Dedifferentiated amniotic fluid mesenchymal stem cell (primary cell): ENCODE measurements around the gene C1S.
A peak's percentile ranks its signal among the peaks of the same experiment; 100 is the strongest.
"Not testable (repeated sequence)": the region's sequence is repeated elsewhere in the genome, so short reads cannot be mapped to it uniquely, and the experiment has no call there.

ENCODE experiments used
- DNase-seq: peaks from one replicate; pipeline ENCODE4 v3.0.0-alpha.2; 2016; ENCODE audit errors: extremely low spot score

Gene C1S

DNA sequence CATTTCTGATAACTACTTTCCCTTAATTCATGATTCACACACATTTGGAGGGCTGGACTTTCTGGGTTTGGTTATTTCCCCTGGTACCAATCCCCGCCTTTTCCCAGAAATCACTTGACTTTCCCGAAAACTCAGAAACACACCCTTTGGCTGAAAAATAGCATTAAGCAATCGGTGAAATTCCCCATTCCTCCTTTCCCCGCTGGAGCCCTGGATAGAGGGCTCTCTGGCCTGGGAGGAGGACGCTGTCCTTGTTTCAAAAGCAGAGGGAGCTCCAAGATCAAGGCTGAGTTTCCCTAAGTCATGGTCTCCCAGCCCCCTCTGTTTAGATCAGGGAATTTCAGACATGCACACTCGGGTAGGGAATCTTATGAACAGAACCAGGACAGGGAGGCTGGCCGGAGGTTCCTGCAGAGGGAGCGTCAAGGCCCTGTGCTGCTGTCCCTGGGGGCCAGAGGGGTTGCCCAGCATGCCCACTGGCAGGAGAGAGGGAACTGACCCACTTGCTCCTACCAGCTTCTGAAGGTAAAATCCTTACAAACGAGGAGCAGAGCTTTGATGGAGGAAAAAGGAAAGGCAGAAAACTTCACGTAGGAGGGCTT is at the start of gene C1S:
Gene C1S, plus strand, starts transcription at position 366 of the 602 bp plus-strand sequence. CDS start 1,195 bp downstream, outside the sequence.
- peak; percentile 98 for DNase-seq

DNA sequence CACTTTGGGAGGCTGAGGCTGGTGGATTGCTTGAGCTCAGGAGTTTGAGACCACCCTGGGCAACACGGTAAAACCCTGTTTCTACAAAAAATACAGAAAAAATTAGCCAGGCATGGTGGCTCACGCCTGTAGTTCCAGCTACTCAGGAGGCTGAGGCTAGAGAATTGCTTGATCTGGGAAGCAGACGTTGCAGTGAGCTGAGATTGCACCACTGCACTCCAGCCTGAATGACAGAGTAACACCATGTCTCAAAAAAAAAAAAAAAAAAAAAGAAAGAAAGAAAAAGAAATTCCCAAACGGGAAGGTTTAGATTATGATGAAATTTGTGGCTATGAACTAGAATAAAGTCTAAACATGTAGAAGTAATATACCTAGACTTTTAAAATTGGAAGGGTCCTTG is 49.1 kb upstream of the C1S start:
- not testable (repeated sequence) for DNase-seq

DNA sequence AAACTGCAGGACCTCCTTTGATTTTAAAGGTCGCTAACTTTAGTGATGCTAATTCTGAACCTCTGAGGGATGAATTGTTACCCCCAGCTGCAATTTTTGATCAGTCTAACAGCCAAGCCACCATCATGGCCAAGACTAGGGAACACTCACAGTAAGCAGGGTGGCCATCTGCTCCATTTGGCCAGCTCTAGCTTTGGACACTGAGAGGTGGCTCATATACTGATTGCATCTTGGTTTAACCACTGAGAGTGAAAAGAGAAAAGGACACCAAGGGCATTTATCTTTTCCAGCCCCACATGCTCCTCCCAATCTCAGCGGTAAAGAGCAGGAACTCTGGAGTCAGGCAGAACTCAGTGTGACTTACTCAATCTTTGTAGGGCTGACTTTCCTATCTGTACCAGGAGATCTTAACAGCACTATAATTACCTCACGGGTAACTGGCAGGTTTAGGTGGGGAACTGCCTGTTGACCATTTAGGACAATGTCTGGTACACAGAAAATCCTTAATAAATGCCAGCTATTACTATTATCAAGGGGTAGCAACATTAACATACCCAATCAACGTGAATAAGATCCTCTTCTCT is 48.4 kb upstream of the C1S start:
- DNase-seq: no peak

DNA sequence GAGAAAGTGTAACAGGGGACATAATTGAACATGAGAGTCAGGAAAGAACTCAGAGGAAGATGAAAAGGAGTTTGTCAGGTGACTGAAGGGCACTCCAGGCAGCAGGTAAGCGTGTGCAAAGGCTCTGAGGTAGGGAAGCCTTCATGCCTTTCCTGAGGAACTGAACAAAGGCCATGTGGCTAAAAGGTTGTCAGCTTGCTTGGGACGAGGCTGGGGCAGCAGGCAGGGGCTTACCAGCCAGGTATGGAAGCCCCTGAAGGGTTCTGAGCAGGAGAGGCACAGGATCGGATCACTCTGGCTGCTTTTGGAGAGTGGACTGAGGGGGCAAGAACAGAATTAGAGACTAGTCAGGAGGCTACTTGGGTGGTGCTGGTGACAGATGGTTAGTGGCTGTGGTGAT is 47.4 kb upstream of the C1S start:
- DNase-seq: no peak

DNA sequence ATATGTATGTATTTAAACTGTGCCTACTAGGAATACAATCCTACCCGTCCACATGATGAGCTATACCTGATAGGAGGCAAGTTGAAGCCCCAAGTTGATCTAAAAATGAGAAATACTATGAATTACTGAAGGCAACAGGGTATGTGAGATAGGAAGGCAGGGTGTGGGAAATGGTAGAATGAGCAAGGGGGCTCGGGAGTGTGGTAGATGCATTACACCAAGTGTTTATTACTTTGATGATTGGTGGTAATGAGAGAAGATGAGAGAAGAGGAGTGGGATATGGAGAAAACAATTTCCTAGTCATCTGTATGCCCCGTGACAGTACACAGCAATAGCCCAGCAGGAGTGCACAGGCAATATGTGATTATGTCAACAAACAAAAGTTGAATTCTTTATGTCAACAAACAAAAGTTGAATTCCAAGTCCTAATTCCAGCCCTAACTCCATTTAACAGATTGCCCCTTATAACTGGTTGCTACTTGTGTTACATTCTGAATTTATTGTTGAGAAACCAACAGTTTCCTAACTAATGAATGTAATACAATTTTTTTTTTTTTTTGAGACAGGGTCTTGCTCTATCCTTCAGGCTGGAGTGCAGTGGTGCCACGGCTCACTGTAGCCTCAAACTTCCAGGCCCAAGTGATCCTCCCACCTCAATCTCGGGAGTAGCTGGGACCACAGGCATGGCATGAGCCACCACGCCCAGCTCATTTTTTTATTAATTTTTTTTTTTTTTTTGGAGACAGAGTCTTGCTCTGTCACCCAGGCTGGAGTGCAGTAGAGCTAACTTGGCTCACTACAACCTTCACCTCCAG is 44.8 kb upstream of the C1S start:
- DNase-seq: no peak

DNA sequence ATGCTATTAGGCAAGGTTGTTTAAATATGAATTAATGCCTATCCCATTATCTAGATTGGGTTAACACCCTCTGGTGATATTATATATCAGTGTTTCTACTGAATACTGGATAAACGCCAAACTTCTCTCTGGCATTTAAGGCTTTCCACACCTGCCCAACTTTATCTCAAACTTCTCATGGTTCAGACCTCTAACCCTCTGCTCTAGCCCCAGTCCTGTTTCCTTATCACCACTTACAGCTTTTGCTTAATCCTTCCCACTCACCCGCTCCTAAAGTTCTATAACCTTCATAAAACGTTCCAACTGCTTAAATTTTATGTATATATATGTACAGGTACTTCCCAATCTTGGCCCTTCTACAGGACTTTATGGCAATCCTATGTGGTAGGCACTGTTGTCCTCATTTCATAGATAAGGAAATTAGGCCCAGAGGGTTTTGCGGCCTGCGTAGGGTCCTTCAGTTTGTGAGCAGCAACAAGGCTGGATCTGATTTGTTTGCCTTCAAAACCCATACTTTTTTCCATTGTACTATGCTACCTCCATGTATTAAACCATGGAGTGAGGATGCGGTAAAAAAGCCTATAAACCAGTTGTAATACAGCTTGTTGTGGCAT is 43.5 kb upstream of the C1S start:
- DNase-seq: no peak

DNA sequence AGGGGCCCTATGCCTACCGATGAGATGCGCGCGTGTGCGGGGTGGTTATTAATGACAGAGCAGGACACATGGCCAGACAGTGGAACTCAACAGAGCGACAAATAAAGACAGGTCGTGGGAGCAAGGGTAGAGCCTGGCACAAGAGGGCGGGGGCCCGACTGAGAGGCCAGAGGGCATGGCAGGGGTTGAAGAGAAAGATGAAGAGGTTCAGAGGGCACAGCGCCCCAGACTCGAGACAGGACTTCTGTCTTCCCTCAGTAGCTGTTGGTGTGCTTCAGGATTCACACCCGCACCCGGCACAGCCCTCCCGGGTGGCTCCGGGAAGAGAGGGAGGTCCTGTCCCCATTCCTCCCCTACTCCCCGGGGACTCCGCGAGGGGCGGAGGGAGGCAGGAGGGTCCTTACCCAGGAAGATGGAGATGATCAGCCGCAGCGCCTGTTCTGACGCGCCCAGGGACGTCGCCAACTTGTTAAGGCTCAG is 42.6 kb upstream of the C1S start:
- DNase-seq: no peak

DNA sequence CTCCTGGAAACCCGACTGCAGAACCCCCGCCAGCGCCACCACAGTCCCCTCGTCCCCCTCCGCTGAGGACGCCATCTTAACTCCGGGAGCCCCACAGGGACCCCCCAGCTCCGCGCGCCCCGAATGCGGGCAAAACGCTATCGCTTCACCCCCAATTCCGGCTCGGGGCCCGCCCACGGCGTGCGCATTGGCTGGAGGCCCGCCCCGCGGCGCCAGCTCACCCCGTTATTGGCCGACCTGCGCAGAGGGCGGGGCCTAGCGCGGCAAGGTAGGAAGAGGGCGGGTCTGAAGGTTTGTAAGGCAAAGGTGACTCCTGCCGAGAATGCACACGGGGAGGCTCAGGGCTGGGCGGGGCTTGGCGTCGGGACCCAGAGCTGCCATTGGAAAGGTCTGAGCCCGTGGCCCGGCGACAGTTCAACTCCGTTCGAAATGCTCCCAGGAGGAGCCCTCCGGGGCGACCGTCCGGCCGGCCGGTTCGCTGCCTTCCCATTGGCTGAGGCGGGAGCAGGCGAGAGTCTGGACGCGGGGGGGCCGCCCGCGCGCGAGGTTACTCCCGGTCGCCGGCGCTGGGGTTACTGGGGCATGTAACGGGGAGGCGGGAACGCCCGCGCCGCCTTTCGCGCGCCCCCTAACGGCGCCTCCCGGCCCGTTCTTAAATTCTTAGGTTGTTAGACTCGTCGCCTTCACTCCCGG is 42.0 kb upstream of the C1S start, which contains the start of gene LPCAT3:
Gene LPCAT3, minus strand, starts transcription at position 127 of the 693 bp plus-strand sequence. Its CDS starts 52 bp downstream, at position 75.
- DNase-seq: peak; percentile 84

DNA sequence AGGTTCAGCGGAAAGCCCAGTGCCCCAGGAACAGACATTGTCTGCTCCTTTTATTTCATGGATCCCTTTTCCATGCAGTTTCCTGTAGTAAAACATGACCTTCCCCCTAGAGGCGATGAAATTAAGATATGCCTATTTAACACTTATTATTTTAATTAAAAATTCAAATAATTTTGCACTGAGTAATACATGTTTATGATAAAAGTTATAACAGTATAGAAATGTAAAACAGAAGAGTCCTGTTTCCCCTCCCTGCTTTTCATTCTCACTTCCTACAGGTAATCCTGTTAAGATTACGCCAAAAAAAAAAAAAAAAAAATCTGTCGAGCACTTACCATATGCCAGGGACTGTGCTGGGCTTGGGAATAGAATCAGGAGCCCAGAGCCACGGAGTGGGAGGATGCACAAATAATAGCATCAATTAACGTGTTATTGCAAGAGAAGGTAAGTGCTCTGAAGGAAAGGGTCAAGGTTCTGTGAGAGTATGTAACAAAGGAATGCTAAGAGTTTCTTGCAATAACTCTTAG is 41.4 kb upstream of the C1S start:
- DNase-seq: no peak

DNA sequence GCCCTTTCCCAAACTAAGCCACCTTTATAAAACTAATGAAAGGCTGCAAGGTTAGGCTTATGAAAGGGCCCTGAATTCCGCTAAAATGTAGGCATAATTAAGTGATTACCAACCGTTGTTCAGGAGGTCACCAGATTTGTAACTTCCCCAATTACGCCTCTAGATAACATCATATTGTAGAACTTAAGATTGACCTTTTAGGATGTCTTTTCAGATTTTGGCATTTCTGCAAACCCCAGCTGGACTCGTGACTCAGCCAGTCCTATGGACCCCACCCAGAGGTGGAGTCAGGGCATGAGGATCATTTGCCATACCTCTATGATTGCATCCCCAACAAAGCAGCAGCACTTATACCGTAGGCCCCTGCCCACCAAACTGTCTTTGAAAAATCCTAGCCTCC is 38.6 kb upstream of the C1S start:
- no peak for DNase-seq

DNA sequence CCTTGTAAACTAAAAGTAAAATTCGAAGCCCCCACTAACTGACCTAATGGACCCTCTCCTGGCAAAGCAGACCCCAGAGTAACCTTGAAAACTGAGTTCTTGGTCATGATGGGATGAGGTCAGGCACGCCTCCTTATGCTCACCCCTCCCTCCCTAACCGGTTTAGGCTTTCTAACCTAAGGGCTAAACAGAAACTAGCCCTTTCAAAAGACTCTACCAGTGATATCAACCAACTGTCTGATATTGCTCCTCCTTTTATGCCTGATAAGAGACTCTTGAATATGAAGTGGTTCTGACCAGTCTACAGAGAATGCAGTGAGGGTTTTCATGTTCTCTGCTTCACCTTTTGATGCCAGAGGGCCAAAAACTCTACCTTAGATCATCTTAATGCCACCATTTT is 37.4 kb upstream of the C1S start:
- DNase-seq: no peak

DNA sequence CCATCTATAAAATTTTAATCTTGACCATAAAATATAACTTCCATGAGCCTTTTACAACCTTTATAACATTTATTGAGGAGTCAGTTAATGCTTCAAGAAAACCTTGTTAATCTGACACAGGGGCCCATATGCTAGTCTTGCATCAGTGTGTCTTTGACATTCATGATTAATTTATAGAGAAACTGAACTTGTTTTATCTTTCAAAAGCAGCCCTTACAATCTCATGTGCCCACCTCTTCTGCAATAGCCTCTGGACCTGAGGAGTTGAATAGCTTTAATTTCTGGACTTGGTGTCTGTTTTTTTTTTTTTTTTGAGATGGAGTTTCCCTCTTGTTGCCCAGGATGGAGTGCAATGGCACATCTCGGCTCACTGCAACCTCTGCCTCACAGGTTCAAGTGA is 33.7 kb upstream of the C1S start:
- no peak for DNase-seq

DNA sequence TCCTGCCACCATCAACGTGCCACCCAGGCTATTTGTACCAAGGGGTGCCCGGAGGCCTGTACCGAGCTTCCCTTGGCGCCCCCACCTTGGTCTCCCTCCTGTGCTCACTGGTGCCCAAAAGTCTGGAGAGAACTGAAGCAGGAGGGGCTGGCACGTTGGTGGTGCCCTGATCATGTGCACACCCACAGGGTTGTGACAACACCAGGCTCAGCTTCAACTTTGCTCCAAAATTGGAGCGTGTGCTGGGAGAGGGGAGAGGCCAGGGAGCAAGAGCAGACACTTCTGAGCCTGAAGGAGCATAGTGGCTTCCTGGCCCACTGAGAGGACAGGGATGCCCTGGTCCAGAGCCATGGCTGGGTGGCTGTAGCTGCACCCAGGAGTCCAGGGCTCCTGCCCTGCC is 29.2 kb upstream of the C1S start:
- no peak for DNase-seq

DNA sequence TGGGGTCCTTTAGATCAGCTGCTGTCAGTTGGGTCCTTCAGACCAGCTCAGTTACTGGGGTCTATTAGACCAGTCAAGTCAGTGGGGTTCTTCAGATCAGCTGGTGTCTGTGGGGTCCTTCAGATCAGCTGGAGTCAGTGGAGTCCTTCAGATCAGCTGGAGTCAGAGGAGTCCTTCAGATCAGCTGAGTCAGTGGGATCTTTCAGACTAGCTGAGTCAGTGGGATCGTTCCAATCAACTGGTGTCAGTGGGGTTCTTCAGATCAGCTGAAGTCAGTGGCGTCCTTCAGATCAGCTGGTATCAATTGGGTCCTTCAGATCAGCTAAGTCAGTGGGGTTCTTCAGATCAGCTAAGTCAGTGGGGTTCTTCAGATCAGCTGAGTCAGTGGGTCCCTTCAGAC is 27.5 kb upstream of the C1S start:
- no peak for DNase-seq

DNA sequence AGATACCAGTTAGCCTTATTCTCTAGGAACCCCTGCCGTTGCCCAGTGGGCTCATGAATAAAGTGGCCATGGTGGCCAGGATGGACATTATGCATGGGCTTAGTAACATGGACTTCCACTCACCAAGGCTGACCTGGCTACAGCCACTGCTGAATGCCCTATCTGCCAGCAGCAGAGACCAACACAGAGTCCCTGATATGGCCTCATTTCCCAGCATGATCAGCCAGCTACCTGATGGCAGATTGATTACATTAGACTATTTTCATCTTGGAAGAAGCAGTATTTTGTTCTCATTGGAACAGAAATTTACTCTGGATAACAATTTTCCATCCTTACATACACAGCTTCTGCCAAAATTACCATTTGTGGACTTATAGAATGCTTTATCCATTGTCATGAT is 26.1 kb upstream of the C1S start:
- no peak for DNase-seq

DNA sequence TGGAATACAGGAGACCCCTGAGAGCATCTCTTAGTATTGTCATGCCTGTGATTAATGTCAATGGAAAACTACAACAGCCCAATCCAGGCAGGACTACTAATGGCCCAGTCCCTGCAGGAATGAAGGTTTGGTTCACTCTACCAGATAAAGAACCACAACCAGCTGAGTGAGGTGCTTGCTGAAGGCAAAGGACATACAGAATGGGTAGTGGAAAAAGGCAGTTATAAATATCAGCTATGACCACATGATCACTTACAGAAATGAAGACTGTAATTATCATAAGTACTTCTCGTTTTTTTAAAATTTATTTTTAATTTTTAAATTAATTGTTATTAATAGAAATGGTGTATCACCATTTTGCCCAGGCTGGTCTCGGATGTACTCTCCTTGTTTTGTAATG is 25.1 kb upstream of the C1S start:
- DNase-seq: no peak

DNA sequence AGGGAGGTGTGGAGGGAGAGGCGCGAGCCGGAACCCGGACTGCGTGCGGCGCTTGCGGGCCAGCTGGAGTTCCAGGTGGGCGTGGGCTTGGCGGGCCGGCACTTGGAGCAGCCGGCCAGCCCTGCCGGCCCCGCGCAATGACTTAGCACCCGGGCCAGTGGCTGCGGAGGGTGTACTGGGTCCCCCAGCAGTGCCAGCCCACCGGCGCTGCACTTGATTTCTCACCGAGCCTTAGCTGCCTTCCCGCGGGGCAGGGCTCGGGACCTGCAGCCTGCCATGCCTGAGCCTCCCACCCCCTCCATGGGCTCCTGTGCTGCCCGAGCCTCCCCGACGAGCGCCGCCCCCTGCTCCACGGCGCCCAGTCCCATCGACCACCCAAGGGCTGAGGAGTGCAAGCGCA is 23.1 kb upstream of the C1S start:
- DNase-seq: not testable (repeated sequence)

DNA sequence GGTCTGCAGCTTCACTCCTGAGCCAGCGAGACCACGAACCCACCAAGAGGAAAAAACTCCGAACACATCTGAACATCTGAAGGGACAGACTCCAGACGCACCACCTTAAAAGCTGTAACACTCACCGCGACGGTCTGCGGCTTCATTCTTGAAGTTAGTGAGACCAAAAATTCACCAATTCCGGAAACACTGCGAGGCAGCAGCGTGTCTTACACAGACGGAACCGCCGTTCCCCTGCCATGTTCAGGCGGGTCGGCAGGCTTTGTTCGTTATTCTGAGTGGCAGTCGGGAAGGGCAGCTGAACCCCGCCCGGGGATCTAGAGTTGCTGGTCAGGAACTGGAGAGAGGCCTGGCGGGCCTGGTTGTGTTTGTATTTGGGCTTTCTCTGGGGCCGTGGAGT is 21.9 kb upstream of the C1S start:
- no peak for DNase-seq

DNA sequence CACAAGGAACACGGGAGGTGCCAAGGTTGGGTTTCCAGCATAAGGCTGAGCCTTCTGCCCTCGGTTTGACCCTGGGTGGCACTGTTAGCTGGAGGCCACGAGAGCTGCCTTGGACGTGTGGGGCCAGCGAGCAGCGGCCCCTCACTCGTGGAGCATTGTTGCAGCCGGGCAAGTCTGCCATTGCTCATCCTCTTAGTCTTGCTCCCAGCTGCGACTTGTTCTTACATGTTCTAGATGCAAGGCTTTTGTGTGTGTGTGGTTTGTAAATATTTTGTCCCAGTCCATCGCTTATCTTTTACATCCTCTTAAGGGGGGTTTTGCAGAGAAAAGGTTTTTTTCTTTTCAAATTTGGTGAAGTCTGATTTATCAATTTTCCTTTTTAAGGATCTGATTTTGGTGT is 21.1 kb upstream of the C1S start:
- DNase-seq: no peak

DNA sequence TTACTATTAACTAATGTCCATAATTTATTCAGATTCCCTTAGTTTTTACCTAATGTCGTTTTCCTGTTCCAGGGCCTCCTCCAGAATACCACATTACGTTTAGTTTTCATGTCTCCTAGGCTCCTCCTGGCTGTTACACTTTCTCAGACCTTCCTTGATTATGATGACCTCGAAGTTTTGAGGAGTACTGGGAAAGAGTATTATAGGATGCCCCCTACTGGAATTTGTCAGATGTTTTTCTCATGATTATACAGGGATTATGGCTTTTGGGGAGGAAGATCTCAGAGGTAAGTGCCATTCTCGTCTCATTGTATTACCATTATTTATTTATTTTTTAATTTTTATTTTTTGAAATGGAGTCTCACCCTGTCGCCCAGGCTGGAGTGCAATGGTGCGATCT is 17.7 kb upstream of the C1S start:
- DNase-seq: no peak

DNA sequence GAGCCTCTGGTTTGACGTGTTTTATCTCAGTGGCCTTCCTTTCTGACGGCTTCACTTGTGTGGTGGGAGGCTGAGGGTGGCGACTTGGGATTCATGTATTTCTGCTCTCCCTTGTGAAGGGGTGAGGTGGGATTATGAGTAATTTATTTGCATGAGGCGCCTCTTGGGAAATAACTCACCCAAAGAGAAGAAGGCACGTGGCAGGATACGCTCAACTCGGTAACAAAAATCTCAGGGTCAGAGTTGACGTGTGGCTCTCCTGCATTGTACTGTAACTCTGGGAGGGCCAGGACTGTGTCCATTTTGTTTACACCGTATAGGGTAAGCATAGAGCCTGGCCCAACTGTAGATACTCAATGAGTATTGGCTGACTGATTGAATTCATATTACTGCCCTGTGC is 14.6 kb upstream of the C1S start:
- no peak for DNase-seq
